ENCODE results near the gene ADGRA1.

DNA sequence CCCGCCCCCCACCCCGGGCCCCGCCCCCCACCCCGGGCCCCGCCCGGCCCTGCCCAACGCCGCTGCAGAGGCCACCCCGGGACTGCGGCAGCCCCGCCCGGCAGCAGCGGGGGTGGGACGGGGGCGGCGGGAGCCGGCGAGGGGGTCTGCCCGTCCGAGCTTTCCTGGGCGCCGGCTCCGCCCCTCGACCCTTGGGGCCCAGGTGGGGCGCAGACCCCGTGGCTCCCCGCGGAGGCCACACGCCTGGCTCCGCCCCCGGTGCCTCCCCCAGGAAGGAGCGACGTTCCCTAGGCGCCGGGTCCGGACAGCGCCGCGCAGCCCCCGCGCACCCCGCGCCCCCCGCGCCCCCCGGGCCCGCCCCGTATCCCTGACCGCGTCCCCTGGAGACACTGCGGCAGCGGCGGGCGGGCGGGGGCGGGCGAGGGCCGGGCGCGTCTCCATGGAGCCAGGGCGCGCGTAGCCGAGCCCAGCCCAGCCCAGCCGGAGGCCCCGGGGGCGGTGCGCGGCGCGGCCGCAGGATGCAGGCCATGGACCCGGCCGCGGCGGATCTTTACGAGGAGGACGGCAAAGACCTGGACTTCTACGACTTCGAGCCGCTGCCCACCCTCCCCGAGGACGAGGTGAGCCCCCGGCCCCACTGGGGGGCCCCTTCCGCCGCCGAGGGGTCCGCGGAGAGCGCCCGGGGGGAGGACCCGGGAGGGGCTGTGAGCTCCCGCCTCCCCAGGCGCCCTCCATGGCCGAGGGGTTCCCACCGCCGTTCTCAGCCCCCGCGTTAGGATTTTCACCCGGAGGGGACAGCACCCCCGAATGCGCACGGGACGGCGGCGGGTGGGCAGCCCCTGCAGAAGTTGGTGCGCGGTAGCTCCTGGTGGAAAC lies 72.5 kb downstream of the ADGRA1 start, which contains the start of gene KNDC1:
- TF ChIP-seq ZNF384 (IDR thresholded peaks at IDR 0.05) = no peak
- no peak for TF ChIP-seq SP1 (IDR thresholded peaks at IDR 0.05)
- TF ChIP-seq BHLHE40 (IDR thresholded peaks at IDR 0.05; ENCODE audit: borderline replicate concordance) = no peak
- TF ChIP-seq FOXM1 (IDR thresholded peaks at IDR 0.05; ENCODE audit: borderline replicate concordance) = no peak
- TF ChIP-seq ARNT (IDR thresholded peaks at IDR 0.05) = no peak
- no peak for TF ChIP-seq FOXA1 (IDR thresholded peaks at IDR 0.05)
- TF ChIP-seq L3MBTL2 (conservative IDR thresholded peaks at IDR 0.05) = no peak
- TF ChIP-seq NFRKB (IDR thresholded peaks at IDR 0.05) = no peak
- no peak for TF ChIP-seq SUZ12 (IDR thresholded peaks at IDR 0.05)
- TF ChIP-seq FOXK2 (IDR thresholded peaks at IDR 0.05) = no peak
- TF ChIP-seq TARDBP (IDR thresholded peaks at IDR 0.05) = no peak

Measured in HEK293T (cell line).